Rectal smooth muscle tissue (tissue), 1 donor: Measurements from ENCODE around the gene VDAC2.

Source experiments
- H3K27ac ChIP-seq: one replicate; pipeline ENCODE4 v1.7.0; 2013; ENCODE audit warnings: low read depth, low read length, inconsistent platforms
- H3K27me3 ChIP-seq: one replicate; pipeline ENCODE4 v1.7.0; 2013; ENCODE audit warnings: low read length; ENCODE audit not compliant: control insufficient read depth, insufficient read depth
- H3K36me3 ChIP-seq: one replicate; pipeline ENCODE4 v1.7.0; 2013; ENCODE audit warnings: low read length; ENCODE audit not compliant: control insufficient read depth, insufficient read depth
- H3K4me1 ChIP-seq: one replicate; pipeline ENCODE4 v1.7.0; 2013; ENCODE audit warnings: low read length; ENCODE audit not compliant: control insufficient read depth, insufficient read depth
- H3K4me3 ChIP-seq: one replicate; pipeline ENCODE4 v1.7.0; 2013; ENCODE audit warnings: low read length
- H3K9ac ChIP-seq: one replicate; pipeline ENCODE4 v1.7.0; 2013; ENCODE audit warnings: low read length

The VDAC2 gene

DNA sequence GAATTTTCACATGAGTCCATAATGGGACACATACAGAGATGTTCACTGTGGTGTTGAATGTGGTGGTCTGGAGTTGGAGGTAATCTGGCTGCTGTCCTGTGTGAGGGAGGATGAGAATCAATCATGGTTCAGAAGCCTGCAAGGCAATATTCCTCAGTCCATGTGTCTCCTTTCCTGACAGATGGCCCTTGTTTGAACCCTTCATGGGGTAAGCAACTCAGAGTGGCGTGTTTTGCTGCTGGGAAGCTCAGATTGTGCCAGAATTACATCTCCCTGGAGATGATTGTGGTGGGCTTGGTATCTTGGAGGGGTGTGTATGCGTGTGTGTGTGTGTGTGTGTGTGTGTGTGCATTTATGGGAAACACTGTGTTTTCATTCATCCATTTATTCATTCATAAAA lies 69.6 kb downstream of the VDAC2 start:
- H3K4me3 ChIP-seq: no peak overlapping the region
- H3K27me3 ChIP-seq: no peaks in the 10 kb centered on the region
- no peaks in the 10 kb centered on the region for H3K36me3 ChIP-seq
- no peak overlapping the region for H3K27ac ChIP-seq
- no peaks in the 10 kb centered on the region for H3K4me1 ChIP-seq
- H3K9ac ChIP-seq: no peak overlapping the region
